ENCODE data around the gene FGF23.

- TF ChIP-seq, protein P1, sequence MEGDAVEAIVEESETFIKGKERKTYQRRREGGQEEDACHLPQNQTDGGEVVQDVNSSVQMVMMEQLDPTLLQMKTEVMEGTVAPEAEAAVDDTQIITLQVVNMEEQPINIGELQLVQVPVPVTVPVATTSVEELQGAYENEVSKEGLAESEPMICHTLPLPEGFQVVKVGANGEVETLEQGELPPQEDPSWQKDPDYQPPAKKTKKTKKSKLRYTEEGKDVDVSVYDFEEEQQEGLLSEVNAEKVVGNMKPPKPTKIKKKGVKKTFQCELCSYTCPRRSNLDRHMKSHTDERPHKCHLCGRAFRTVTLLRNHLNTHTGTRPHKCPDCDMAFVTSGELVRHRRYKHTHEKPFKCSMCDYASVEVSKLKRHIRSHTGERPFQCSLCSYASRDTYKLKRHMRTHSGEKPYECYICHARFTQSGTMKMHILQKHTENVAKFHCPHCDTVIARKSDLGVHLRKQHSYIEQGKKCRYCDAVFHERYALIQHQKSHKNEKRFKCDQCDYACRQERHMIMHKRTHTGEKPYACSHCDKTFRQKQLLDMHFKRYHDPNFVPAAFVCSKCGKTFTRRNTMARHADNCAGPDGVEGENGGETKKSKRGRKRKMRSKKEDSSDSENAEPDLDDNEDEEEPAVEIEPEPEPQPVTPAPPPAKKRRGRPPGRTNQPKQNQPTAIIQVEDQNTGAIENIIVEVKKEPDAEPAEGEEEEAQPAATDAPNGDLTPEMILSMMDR (conservative IDR thresholded peaks at IDR 0.05; ENCODE audit: low read depth, low read length) = no peak
- TF ChIP-seq RFX5 (IDR thresholded peaks at IDR 0.05; ENCODE audit: low read depth, low read length) (no peak), POLR2A (IDR thresholded peaks at IDR 0.05; ENCODE audit: low read depth, low read length) (no peak), CHD1 (IDR thresholded peaks at IDR 0.05; ENCODE audit: low read depth, low read length) (no peak), CEBPB (IDR thresholded peaks at IDR 0.05; ENCODE audit: low read depth, low read length) (no peak), RCOR1 (IDR thresholded peaks at IDR 0.05; ENCODE audit: insufficient replicate concordance, low read length) (no peak), BHLHE40 (IDR thresholded peaks at IDR 0.05; ENCODE audit: low read depth, low read length) (no peak), MAZ (IDR thresholded peaks at IDR 0.05; ENCODE audit: borderline replicate concordance, low read depth, low read length) (no peak), MXI1 (IDR thresholded peaks at IDR 0.05; ENCODE audit: borderline replicate concordance, low read depth, low read length) (no peak), SMC3 (IDR thresholded peaks at IDR 0.05; ENCODE audit: low read depth, low read length) (no peak), RAD21 (IDR thresholded peaks at IDR 0.05; ENCODE audit: low read length) (no peak), MAFK (IDR thresholded peaks at IDR 0.05; ENCODE audit: low read depth, low read length) (no peak)
- TF ChIP-seq, protein P2, sequence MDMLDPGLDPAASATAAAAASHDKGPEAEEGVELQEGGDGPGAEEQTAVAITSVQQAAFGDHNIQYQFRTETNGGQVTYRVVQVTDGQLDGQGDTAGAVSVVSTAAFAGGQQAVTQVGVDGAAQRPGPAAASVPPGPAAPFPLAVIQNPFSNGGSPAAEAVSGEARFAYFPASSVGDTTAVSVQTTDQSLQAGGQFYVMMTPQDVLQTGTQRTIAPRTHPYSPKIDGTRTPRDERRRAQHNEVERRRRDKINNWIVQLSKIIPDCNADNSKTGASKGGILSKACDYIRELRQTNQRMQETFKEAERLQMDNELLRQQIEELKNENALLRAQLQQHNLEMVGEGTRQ (IDR thresholded peaks at IDR 0.05; ENCODE audit: low read depth, low read length) = no peak
- TF ChIP-seq, protein P3, sequence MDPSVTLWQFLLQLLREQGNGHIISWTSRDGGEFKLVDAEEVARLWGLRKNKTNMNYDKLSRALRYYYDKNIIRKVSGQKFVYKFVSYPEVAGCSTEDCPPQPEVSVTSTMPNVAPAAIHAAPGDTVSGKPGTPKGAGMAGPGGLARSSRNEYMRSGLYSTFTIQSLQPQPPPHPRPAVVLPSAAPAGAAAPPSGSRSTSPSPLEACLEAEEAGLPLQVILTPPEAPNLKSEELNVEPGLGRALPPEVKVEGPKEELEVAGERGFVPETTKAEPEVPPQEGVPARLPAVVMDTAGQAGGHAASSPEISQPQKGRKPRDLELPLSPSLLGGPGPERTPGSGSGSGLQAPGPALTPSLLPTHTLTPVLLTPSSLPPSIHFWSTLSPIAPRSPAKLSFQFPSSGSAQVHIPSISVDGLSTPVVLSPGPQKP (IDR thresholded peaks at IDR 0.05; ENCODE audit: borderline replicate concordance, low read depth, low read length) = no peak
Measured at GRCh38 chr12:4412465-4412864, 33.0 kb upstream of the FGF23 start.

Data from IMR-90 (cell line).